Uterus (tissue), 4 donors: ENCODE results near the gene MT1H. TPM values are rescaled to one million over a fixed set of nuclear protein-coding genes. Genes with fewer than 3 reads are reported as not detected.
"Not testable (repeated sequence)": the region's sequence is repeated elsewhere in the genome, so short reads cannot be mapped to it uniquely, and the experiment has no call there.

Source experiments
- DNase-seq, 2 donors: peaks; one replicate each; pipeline ENCODE4 v3.0.0-alpha.2; 2019 to 2020
- H3K27ac ChIP-seq, 2 donors: fragments of 200-600 bp; sonication (generic); 1 replicate in 1 of 2; 2 replicates in 1 of 2; pipeline ENCODE4 v1.5.1; 2016 to 2018
- H3K27me3 ChIP-seq, 2 donors: fragments of 200-600 bp; sonication (generic); one replicate each; pipeline ENCODE4 v1.5.1; 2018 to 2019; ENCODE audit warnings: control low read depth in 1 of 2
- H3K36me3 ChIP-seq, 2 donors: fragments of 200-600 bp; sonication (generic); one replicate each; pipeline ENCODE4 v1.5.1; 2019; ENCODE audit warnings: control low read depth in 1 of 2
- H3K4me1 ChIP-seq, 2 donors: fragments of 200-600 bp; sonication (generic); one replicate each; pipeline ENCODE4 v1.5.1; 2018 to 2019; ENCODE audit warnings: control low read depth in 1 of 2
- H3K4me3 ChIP-seq, 2 donors: fragments of 200-600 bp; sonication (generic); 1 replicate in 1 of 2; 2 replicates in 1 of 2; pipeline ENCODE4 v1.5.1; 2018 to 2019; ENCODE audit warnings: mild to moderate bottlenecking in 1 of 2
- H3K9me3 ChIP-seq, 2 donors: fragments of 200-600 bp; sonication (generic); one replicate each; pipeline ENCODE4 v1.5.1; 2019; ENCODE audit warnings: control low read depth in 1 of 2
- POLR2A ChIP-seq, 2 donors: fragments of 450-650 bp; IDR thresholded peaks; one replicate each; pipeline ENCODE4 v1.6.1; 2016; ENCODE audit warnings: antibody characterized with exemption in 2 of 2, mild to moderate bottlenecking in 1 of 2, moderate library complexity in 1 of 2
- intact Hi-C: fragments of 100-400 bp; cut with DNase I; formaldehyde crosslinking; loops from one replicate; pipeline ENCODE4 v1.15.1; 2023; ENCODE audit warnings: low total_unique reads
- total RNA-seq, 4 donors: library from RNA; depleted of rRNA in 3 of 4; stranded (reverse); fragments of >200 nt in 3 of 4; gene quantifications; one replicate each; pipeline versions ENCODE4 v1.1.0 to v1.2.4, GENCODE V29; 2014 to 2023
- TF ChIP-seq, protein P1 (sequence below), 4 experiments: fragments of 200-600 bp in 2 of 4; fragments of 450-650 bp in 2 of 4; sonication (generic) in 2 of 4; IDR thresholded peaks; one replicate each; pipeline ENCODE4 v1.5.1; 2016 to 2019; ENCODE audit warnings: antibody characterized with exemption in 4 of 4, mild to moderate bottlenecking in 2 of 4, moderate library complexity in 1 of 4
- donor health status: DM: yes; HTN: yes; CAD: no.

The MT1H gene
- total RNA-seq, 4 donors from 2014 or later = not detected

DNA sequence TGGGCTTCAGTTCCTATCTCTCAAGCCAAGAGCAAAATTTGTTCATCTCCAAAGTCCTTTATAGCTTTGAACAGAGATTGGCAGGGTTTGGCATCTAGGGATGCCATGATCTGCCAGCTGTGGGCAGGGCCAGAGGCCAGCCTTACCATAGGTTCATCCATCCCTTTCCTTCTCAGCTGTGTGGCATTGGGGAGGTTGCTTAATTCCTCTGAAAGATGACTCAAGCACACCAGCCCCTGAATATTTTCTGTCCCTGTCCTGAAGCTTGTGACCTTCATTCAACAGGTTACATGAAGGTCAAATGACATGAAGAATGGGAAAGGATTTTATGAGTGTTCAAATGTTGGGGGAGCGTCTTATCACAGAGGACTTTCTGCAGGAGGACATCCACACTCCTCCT, 5.1 kb upstream of the MT1H start:
- intact Hi-C loops = no loop called here
- Histone ChIP-seq H3K27me3 (peaks cover 0 to 12% of the 10 kb centered on the region in 2 donors), H3K4me1 (peaks cover 0 to 4% of the 10 kb centered on the region in 2 donors), H3K9me3 (no peaks in the 10 kb centered on the region), H3K27ac (no peak overlapping the region), H3K36me3 (no peaks in the 10 kb centered on the region), H3K4me3 (no peak overlapping the region)
- TF ChIP-seq, protein P1, sequence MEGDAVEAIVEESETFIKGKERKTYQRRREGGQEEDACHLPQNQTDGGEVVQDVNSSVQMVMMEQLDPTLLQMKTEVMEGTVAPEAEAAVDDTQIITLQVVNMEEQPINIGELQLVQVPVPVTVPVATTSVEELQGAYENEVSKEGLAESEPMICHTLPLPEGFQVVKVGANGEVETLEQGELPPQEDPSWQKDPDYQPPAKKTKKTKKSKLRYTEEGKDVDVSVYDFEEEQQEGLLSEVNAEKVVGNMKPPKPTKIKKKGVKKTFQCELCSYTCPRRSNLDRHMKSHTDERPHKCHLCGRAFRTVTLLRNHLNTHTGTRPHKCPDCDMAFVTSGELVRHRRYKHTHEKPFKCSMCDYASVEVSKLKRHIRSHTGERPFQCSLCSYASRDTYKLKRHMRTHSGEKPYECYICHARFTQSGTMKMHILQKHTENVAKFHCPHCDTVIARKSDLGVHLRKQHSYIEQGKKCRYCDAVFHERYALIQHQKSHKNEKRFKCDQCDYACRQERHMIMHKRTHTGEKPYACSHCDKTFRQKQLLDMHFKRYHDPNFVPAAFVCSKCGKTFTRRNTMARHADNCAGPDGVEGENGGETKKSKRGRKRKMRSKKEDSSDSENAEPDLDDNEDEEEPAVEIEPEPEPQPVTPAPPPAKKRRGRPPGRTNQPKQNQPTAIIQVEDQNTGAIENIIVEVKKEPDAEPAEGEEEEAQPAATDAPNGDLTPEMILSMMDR (IDR thresholded peaks at IDR 0.05) = no peak
- no peak for TF ChIP-seq POLR2A (IDR thresholded peaks at IDR 0.05)
- DNase-seq = no peak

- peaks cover 0 to 14% of the 10 kb centered on the region in 2 donors for H3K27me3 ChIP-seq
- H3K4me1 ChIP-seq, DNase-seq, H3K9me3 ChIP-seq, intact Hi-C loops, H3K36me3 ChIP-seq, H3K4me3 ChIP-seq, H3K27ac ChIP-seq: not testable (repeated sequence)
These were observed 4.0 kb upstream of the MT1H start for GRCh38 chr16:56665286-56666261.

DNA sequence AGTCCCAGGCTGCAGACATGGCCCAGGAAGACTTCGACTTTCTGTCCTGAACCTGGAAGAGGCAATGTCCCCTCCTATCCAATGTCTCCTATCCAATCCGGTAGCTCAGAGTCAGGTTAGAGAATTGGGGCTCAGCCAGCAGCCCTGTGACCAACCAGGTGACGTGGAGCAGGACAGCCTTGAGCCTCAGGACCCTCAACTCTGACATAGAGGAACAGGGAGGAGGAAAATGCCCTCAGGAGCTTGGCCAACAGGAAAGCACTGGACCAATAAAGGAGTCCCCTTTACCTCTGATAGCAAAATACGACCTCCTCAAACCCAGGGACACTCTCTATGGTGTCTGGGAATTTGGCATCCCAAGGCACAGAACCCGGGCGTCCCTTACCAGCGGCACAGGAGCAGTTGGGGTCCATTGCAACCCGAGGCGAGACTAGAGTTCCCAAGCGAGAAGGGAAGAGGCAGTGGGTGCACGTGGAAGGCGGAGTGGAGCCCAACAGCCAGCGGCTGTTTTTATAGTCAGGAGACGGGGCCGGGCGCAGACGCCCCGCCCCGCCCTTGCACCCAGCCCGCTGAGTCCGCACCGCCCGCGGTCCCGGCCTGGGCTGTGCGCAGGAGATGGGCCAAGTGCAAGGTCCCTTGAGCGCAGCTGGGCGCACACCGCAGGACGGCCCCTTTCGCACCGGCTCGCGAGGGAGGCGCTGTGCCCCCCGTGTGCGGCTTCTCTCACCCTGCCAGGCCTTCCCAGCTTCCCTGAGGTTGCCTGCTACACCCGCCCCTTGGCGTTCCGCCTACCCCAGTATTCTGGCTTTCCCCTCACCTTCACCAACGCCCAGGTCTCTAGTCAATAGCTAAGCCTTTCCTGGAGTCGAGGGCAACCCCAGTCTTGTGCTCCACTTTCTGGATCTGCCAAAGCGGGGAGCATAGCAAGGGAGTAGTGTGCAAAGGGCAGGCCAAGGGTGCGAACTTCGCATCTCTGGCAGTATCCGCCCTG, 1.7 kb upstream of the MT1H start, which contains the start of gene MT1G:
Gene MT1G, minus strand, starts transcription at position 485 of the 991 bp plus-strand sequence. Its CDS starts 72 bp downstream, at position 413.
- H3K36me3 ChIP-seq = no peaks in the 10 kb centered on the region
- TF ChIP-seq, protein P1 (IDR thresholded peaks at IDR 0.05) = no peak
- no peak for TF ChIP-seq POLR2A (IDR thresholded peaks at IDR 0.05)
- peaks cover 0 to 2% of the 10 kb centered on the region in 2 donors for H3K4me1 ChIP-seq
- intact Hi-C loops = no loop called here
- no peak within 1 kb of the TSS for H3K27ac ChIP-seq
- no peak within 1 kb of the TSS for H3K4me3 ChIP-seq
- no peaks in the 10 kb centered on the region for H3K9me3 ChIP-seq
- DNase-seq = no peak
- H3K27me3 ChIP-seq = peaks cover 0 to 11% of the 10 kb centered on the region in 2 donors

DNA sequence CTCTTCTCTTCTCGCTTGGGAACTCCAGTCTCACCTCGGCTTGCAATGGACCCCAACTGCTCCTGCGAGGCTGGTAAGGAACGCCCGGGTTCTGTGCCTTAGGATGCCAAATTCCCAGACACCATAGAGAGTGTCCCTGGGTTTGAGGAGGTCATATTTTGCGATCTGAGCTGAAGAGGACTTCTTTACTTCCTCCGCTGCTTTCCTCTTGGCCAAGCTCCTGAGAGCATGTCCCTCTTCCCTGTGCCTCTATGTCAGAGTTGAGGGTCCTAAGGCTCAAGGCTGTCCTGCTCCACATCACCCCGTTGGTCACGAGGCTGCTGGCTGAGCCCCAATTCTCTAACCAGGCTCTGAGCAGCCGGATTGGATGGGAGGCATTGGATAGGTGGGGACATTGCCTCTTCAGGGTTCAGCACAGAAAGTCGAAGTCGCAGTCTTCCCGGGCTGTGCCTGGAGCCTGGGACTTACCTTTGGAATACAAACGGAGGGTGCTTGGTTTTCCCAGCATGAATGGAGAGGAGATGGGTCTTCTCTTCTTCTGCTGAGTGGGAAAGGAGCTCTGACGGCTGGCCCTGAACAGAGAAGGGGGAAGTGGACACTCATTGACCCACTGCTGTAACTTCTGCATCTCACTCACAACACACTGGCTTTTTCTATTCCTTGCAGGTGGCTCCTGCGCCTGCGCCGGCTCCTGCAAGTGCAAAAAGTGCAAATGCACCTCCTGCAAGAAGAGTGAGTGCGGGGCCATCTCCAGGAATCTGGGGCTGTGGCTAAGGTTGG, 416 bp downstream of the MT1H start:
- intact Hi-C loops = no loop called here
- Histone ChIP-seq H3K4me1 (no peaks in the 10 kb centered on the region), H3K27me3 (peaks cover 0 to 11% of the 10 kb centered on the region in 2 donors), H3K4me3 (no peak overlapping the region), H3K27ac (no peak overlapping the region), H3K36me3 (no peaks in the 10 kb centered on the region), H3K9me3 (no peaks in the 10 kb centered on the region)
- DNase-seq = no peak
- no peak for TF ChIP-seq POLR2A (IDR thresholded peaks at IDR 0.05)
- TF ChIP-seq, protein P1 (IDR thresholded peaks at IDR 0.05) = no peak

GRCh38 chr16:56670620-56670934, 963 bp downstream of the MT1H start:
- Histone ChIP-seq H3K27me3 (peaks cover 0 to 11% of the 10 kb centered on the region in 2 donors), H3K9me3 (no peaks in the 10 kb centered on the region)
- intact Hi-C loops = no loop called here

GRCh38 chr16:56671691-56672090, 2.1 kb downstream of the MT1H start:
- H3K4me1 ChIP-seq, DNase-seq, H3K4me3 ChIP-seq, intact Hi-C loops, H3K36me3 ChIP-seq, H3K9me3 ChIP-seq, H3K27ac ChIP-seq: not testable (repeated sequence)
- H3K27me3 ChIP-seq = peaks cover 3 to 11% of the 10 kb centered on the region in 2 donors

More at GRCh38 chr16:56670620-56670934, 963 bp downstream of the MT1H start:
- Histone ChIP-seq H3K27ac (no peak overlapping the region), H3K4me3 (no peak overlapping the region), H3K36me3 (no peaks in the 10 kb centered on the region), H3K4me1 (no peaks in the 10 kb centered on the region)
- no peak for DNase-seq
- TF ChIP-seq, protein P1 (IDR thresholded peaks at IDR 0.05) = no peak
- no peak for TF ChIP-seq POLR2A (IDR thresholded peaks at IDR 0.05)

DNA sequence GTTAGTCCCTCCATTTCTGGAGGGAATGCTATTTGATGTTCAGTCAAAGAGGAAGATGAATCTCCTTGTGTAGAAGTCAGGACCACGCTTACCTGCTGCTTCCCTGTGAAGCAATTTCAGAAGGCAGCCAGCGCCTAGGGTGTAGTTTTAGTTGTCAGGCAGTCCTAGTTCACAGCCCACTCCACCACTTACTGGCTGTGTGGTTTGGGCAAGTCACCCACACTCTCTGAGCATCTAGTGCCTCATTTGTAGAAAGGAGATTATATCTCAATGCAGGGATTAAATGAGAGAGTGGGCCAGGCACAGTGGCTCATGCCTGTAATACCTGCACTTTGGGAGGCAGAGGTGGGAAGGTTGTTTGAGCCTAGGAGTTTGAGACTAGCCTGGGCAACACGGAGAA, 2.6 kb downstream of the MT1H start:
- DNase-seq, H3K4me1 ChIP-seq, H3K4me3 ChIP-seq, H3K36me3 ChIP-seq, H3K9me3 ChIP-seq, H3K27ac ChIP-seq, intact Hi-C loops: not testable (repeated sequence)
- peaks cover 3 to 11% of the 10 kb centered on the region in 2 donors for H3K27me3 ChIP-seq
